ENCODE results near the gene GLS.

The GLS gene

DNA sequence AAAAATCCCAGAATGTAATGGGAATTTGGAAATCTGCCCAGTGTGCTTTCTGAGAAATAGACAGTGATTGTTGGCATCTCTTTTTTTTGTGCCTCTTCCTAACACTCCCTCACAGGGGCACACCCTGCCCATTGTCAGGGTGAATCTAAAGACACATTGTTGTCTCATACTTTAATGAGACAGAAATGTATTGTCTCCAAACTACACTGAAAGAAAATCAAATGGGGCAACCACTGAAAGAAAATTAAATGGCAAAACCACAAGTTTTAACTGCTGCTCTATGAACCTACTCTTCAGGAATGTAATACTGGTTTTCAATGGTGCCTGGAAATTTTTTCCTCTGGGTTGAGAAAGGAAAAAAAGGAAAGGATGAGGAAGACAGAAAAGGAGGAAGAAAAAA lies 43.2 kb upstream of the GLS start:
- Histone ChIP-seq H3K27ac (ENCODE audit: extremely low read depth, low read depth, low read length) (no peak overlapping the region), H3K4me1 (ENCODE audit: control insufficient read depth, insufficient read depth, low read length) (peaks cover 7% of the 10 kb centered on the region; the same call in 1 of the 2 replicates), H3K4me3 (ENCODE audit: low read depth, low read length) (no peak overlapping the region), H3K36me3 (ENCODE audit: control insufficient read depth in 2 of 2, insufficient read depth in 1 of 2, low read length in 2 of 2) (no peaks in the 10 kb centered on the region), H3K9me3 (ENCODE audit: control insufficient read depth, insufficient read depth, low read depth, low read length) (no peaks in the 10 kb centered on the region)
- TF ChIP-seq, protein P1, sequence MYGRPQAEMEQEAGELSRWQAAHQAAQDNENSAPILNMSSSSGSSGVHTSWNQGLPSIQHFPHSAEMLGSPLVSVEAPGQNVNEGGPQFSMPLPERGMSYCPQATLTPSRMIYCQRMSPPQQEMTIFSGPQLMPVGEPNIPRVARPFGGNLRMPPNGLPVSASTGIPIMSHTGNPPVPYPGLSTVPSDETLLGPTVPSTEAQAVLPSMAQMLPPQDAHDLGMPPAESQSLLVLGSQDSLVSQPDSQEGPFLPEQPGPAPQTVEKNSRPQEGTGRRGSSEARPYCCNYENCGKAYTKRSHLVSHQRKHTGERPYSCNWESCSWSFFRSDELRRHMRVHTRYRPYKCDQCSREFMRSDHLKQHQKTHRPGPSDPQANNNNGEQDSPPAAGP (tag by site-specific recombination; IDR thresholded peaks at IDR 0.05): no peak
- TF ChIP-seq GLI2 (tag by site-specific recombination; IDR thresholded peaks at IDR 0.05; ENCODE audit: borderline replicate concordance, low read depth) (no peak), ZNF211 (tag by site-specific recombination; IDR thresholded peaks at IDR 0.05; ENCODE audit: low read depth) (no peak), MYNN (tag by site-specific recombination; IDR thresholded peaks at IDR 0.05; ENCODE audit: borderline replicate concordance) (no peak)
- ChIA-PET CTCF (interaction anchor here (0.9 to 3.5 kb wide), 2 partner anchors 13 to 33 kb away, joined by 3 to 13 read pairs; no protein-coding TSS in a partner anchor), POLR2A (no interaction called here)

DNA sequence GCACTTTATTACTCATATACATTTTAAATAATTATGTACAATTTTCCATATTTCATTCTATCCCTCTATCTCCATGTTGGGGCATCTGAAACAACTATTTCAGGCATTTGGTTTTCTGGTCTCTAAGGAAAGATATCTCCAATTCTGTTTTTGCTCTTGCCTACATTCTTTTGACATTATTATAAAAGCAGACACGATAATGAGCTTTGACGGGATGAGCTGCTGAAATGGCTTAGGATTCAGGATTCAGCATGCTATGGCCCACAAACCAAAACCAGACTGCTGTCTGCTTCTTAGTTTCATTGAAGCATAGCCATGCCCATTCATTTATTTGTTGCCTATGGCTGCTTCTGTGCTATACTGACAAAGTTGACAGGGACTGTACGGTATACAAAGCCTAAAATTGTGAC lies 42.7 kb upstream of the GLS start:
- Histone ChIP-seq H3K36me3 (ENCODE audit: control insufficient read depth in 2 of 2, insufficient read depth in 1 of 2, low read length in 2 of 2) (no peaks in the 10 kb centered on the region), H3K9me3 (ENCODE audit: control insufficient read depth, insufficient read depth, low read depth, low read length) (no peaks in the 10 kb centered on the region), H3K4me3 (ENCODE audit: low read depth, low read length) (no peak overlapping the region), H3K27ac (ENCODE audit: extremely low read depth, low read depth, low read length) (no peak overlapping the region), H3K4me1 (ENCODE audit: control insufficient read depth, insufficient read depth, low read length) (peaks cover 7% of the 10 kb centered on the region; the same call in 1 of the 2 replicates)
- TF ChIP-seq SCRT1 (tag by site-specific recombination; IDR thresholded peaks at IDR 0.05; ENCODE audit: borderline replicate concordance) (no peak), ZBTB1 (tag by site-specific recombination; IDR thresholded peaks at IDR 0.05) (no peak), ZNF37A (tag by site-specific recombination; IDR thresholded peaks at IDR 0.05) (no peak), ZNF660 (tag by site-specific recombination; IDR thresholded peaks at IDR 0.05) (no peak), ZNF169 (tag by site-specific recombination; IDR thresholded peaks at IDR 0.05) (no peak), BCL11B (tag by site-specific recombination; IDR thresholded peaks at IDR 0.05; ENCODE audit: low read depth) (no peak), ZNF354C (tag by site-specific recombination; IDR thresholded peaks at IDR 0.05; ENCODE audit: borderline replicate concordance, low read depth) (no peak), OVOL3 (tag by site-specific recombination; IDR thresholded peaks at IDR 0.05) (no peak), ZNF558 (tag by site-specific recombination; IDR thresholded peaks at IDR 0.05) (no peak), EGR2 (tag by site-specific recombination; IDR thresholded peaks at IDR 0.05; ENCODE audit: low read depth) (no peak)
- TF ChIP-seq, protein P2, sequence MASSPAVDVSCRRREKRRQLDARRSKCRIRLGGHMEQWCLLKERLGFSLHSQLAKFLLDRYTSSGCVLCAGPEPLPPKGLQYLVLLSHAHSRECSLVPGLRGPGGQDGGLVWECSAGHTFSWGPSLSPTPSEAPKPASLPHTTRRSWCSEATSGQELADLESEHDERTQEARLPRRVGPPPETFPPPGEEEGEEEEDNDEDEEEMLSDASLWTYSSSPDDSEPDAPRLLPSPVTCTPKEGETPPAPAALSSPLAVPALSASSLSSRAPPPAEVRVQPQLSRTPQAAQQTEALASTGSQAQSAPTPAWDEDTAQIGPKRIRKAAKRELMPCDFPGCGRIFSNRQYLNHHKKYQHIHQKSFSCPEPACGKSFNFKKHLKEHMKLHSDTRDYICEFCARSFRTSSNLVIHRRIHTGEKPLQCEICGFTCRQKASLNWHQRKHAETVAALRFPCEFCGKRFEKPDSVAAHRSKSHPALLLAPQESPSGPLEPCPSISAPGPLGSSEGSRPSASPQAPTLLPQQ (tag by site-specific recombination; IDR thresholded peaks at IDR 0.05): no peak
- TF ChIP-seq, protein P3, sequence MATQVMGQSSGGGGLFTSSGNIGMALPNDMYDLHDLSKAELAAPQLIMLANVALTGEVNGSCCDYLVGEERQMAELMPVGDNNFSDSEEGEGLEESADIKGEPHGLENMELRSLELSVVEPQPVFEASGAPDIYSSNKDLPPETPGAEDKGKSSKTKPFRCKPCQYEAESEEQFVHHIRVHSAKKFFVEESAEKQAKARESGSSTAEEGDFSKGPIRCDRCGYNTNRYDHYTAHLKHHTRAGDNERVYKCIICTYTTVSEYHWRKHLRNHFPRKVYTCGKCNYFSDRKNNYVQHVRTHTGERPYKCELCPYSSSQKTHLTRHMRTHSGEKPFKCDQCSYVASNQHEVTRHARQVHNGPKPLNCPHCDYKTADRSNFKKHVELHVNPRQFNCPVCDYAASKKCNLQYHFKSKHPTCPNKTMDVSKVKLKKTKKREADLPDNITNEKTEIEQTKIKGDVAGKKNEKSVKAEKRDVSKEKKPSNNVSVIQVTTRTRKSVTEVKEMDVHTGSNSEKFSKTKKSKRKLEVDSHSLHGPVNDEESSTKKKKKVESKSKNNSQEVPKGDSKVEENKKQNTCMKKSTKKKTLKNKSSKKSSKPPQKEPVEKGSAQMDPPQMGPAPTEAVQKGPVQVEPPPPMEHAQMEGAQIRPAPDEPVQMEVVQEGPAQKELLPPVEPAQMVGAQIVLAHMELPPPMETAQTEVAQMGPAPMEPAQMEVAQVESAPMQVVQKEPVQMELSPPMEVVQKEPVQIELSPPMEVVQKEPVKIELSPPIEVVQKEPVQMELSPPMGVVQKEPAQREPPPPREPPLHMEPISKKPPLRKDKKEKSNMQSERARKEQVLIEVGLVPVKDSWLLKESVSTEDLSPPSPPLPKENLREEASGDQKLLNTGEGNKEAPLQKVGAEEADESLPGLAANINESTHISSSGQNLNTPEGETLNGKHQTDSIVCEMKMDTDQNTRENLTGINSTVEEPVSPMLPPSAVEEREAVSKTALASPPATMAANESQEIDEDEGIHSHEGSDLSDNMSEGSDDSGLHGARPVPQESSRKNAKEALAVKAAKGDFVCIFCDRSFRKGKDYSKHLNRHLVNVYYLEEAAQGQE (tag by site-specific recombination; IDR thresholded peaks at IDR 0.05): no peak
- TF ChIP-seq, protein P4, sequence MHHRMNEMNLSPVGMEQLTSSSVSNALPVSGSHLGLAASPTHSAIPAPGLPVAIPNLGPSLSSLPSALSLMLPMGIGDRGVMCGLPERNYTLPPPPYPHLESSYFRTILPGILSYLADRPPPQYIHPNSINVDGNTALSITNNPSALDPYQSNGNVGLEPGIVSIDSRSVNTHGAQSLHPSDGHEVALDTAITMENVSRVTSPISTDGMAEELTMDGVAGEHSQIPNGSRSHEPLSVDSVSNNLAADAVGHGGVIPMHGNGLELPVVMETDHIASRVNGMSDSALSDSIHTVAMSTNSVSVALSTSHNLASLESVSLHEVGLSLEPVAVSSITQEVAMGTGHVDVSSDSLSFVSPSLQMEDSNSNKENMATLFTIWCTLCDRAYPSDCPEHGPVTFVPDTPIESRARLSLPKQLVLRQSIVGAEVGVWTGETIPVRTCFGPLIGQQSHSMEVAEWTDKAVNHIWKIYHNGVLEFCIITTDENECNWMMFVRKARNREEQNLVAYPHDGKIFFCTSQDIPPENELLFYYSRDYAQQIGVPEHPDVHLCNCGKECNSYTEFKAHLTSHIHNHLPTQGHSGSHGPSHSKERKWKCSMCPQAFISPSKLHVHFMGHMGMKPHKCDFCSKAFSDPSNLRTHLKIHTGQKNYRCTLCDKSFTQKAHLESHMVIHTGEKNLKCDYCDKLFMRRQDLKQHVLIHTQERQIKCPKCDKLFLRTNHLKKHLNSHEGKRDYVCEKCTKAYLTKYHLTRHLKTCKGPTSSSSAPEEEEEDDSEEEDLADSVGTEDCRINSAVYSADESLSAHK (tag by site-specific recombination; IDR thresholded peaks at IDR 0.05): no peak
- ChIA-PET POLR2A (no interaction called here), CTCF (interaction anchor here (3.5 kb wide), 1 partner anchor 12 kb away, joined by 13 read pairs; no protein-coding TSS in a partner anchor)

Measured in HEK293 (cell line).